HEK293 (cell line): Measurements from ENCODE around the gene KRT36.

Experiments
- CTCF ChIA-PET: fragments of 350-600 bp; formaldehyde crosslinking; extraction: SDS; loops from one replicate; lab custom pipeline; 2021; ENCODE audit warnings: antibody characterized with exemption; lab: Yijun Ruan, JAX
- POLR2A ChIA-PET: fragments of 300-600 bp; formaldehyde crosslinking; extraction: SDS; loops from one replicate; lab custom pipeline; 2020; ENCODE audit warnings: antibody characterized with exemption, inconsistent platforms; lab: Yijun Ruan, JAX
- H3K27ac ChIP-seq: fragments of 200-500 bp; sonication (Bioruptor generic); 2 replicates; pipeline ENCODE4 v1.5.1; 2014; ENCODE audit warnings: low read depth, low read length, control low read depth, inconsistent platforms; ENCODE audit errors: extremely low read depth
- H3K36me3 ChIP-seq, 2 experiments: fragments of 200-500 bp in 1 of 2; sonication (Bioruptor generic) in 1 of 2; 1 replicate in 1 of 2; 2 replicates in 1 of 2; pipeline ENCODE4 v1.5.1; 2014 to 2017; ENCODE audit warnings: inconsistent platforms in 2 of 2, low read length in 2 of 2; ENCODE audit not compliant: control insufficient read depth in 2 of 2, insufficient read depth in 1 of 2
- H3K4me1 ChIP-seq: fragments of 200-500 bp; sonication (Bioruptor generic); 2 replicates; pipeline ENCODE4 v1.5.1; 2014; ENCODE audit warnings: mild to moderate bottlenecking, low read length, inconsistent platforms; ENCODE audit not compliant: control insufficient read depth, insufficient read depth
- H3K4me3 ChIP-seq: 2 replicates; pipeline ENCODE4 v1.5.1; 2011; ENCODE audit warnings: low read depth, mild to moderate bottlenecking, control low read depth, low read length, moderate library complexity
- H3K9me3 ChIP-seq: fragments of 200-500 bp; sonication (Bioruptor generic); 2 replicates; pipeline ENCODE4 v1.5.1; 2014; ENCODE audit warnings: low read depth, low read length, inconsistent platforms; ENCODE audit not compliant: control insufficient read depth, insufficient read depth
- HOXC10 ChIP-seq: sonication (generic); formaldehyde crosslinking; IDR thresholded peaks from 2 replicates; pipeline ENCODE4 v1.8.1; 2023; ENCODE audit warnings: mild to moderate bottlenecking, missing genetic modification reagents
- HOXD13 ChIP-seq: sonication (generic); formaldehyde crosslinking; IDR thresholded peaks from 2 replicates; pipeline ENCODE4 v1.8.0; 2022; ENCODE audit warnings: missing genetic modification reagents, borderline replicate concordance
- MEIS1 ChIP-seq: sonication (generic); formaldehyde crosslinking; IDR thresholded peaks from 2 replicates; pipeline ENCODE4 v1.8.1; 2022; ENCODE audit warnings: missing genetic modification reagents, mild to moderate bottlenecking, borderline replicate concordance
- OSR2 ChIP-seq: fragments of 450-650 bp; formaldehyde crosslinking; IDR thresholded peaks from 2 replicates; pipeline ENCODE4 v1.5.1; 2016; ENCODE audit warnings: missing biosample characterization, missing genetic modification characterization
- ZBTB1 ChIP-seq: fragments of 450-650 bp; formaldehyde crosslinking; IDR thresholded peaks from 2 replicates; pipeline ENCODE4 v1.5.1; 2016; ENCODE audit warnings: missing biosample characterization, missing genetic modification characterization
- ZBTB7A ChIP-seq: fragments of 450-650 bp; formaldehyde crosslinking; IDR thresholded peaks from 2 replicates; pipeline ENCODE4 v1.5.1; 2016; ENCODE audit warnings: low read depth, missing biosample characterization, missing genetic modification characterization
- ZEB2 ChIP-seq: fragments of 450-650 bp; formaldehyde crosslinking; IDR thresholded peaks from 2 replicates; pipeline ENCODE4 v1.5.1; 2016; ENCODE audit warnings: missing biosample characterization, missing genetic modification characterization
- ZNF133 ChIP-seq: fragments of 450-650 bp; formaldehyde crosslinking; IDR thresholded peaks from 2 replicates; pipeline ENCODE4 v1.5.1; 2016; ENCODE audit warnings: missing biosample characterization, missing genetic modification characterization
- ZNF174 ChIP-seq: fragments of 450-650 bp; formaldehyde crosslinking; IDR thresholded peaks from 2 replicates; pipeline ENCODE4 v1.5.0; 2017; ENCODE audit warnings: missing biosample characterization, mild to moderate bottlenecking, missing genetic modification characterization
- ZNF2 ChIP-seq: fragments of 450-650 bp; formaldehyde crosslinking; IDR thresholded peaks from 2 replicates; pipeline ENCODE4 v1.5.1; 2016; ENCODE audit warnings: missing biosample characterization, missing genetic modification characterization
- ZNF23 ChIP-seq: fragments of 450-650 bp; formaldehyde crosslinking; IDR thresholded peaks from 2 replicates; pipeline ENCODE4 v1.5.1; 2016; ENCODE audit warnings: missing biosample characterization, missing genetic modification characterization, borderline replicate concordance
- ZNF292 ChIP-seq: fragments of 450-650 bp; formaldehyde crosslinking; IDR thresholded peaks from 2 replicates; pipeline ENCODE4 v1.5.1; 2016; ENCODE audit warnings: low read depth, missing biosample characterization, missing genetic modification characterization, borderline replicate concordance
- ZNF37A ChIP-seq: fragments of 450-650 bp; IDR thresholded peaks from 2 replicates; pipeline ENCODE4 v1.5.1; 2018; ENCODE audit warnings: missing biosample characterization, missing genetic modification characterization
- ZNF426 ChIP-seq: fragments of 450-650 bp; formaldehyde crosslinking; IDR thresholded peaks from 2 replicates; pipeline ENCODE4 v1.5.1; 2017; ENCODE audit warnings: missing biosample characterization, missing genetic modification characterization, mild to moderate bottlenecking, inconsistent platforms, moderate library complexity
- ZNF510 ChIP-seq: fragments of 450-650 bp; formaldehyde crosslinking; IDR thresholded peaks from 2 replicates; pipeline ENCODE4 v1.5.1; 2018; ENCODE audit warnings: mild to moderate bottlenecking, missing genetic modification characterization, missing biosample characterization; ENCODE audit not compliant: insufficient replicate concordance
- ZNF621 ChIP-seq: fragments of 450-650 bp; formaldehyde crosslinking; IDR thresholded peaks from 2 replicates; pipeline ENCODE4 v1.5.1; 2017; ENCODE audit warnings: missing biosample characterization, missing genetic modification characterization
- ZNF707 ChIP-seq: fragments of 450-650 bp; formaldehyde crosslinking; IDR thresholded peaks from 2 replicates; pipeline ENCODE4 v1.5.1; 2016; ENCODE audit warnings: missing biosample characterization, missing genetic modification characterization
- ZNF837 ChIP-seq: fragments of 450-650 bp; formaldehyde crosslinking; IDR thresholded peaks from 2 replicates; pipeline ENCODE4 v1.5.1; 2016; ENCODE audit warnings: missing biosample characterization, missing genetic modification characterization
- TF ChIP-seq, protein P1 (sequence below): fragments of 450-650 bp; formaldehyde crosslinking; IDR thresholded peaks from 2 replicates; pipeline ENCODE4 v1.5.1; 2017; ENCODE audit warnings: missing biosample characterization, missing genetic modification characterization
- TF ChIP-seq, protein P2 (sequence below): fragments of 450-650 bp; formaldehyde crosslinking; IDR thresholded peaks from 2 replicates; pipeline ENCODE4 v1.5.1; 2016; ENCODE audit warnings: missing biosample characterization, missing genetic modification characterization, borderline replicate concordance
- TF ChIP-seq, protein P3 (sequence below): fragments of 450-650 bp; formaldehyde crosslinking; IDR thresholded peaks from 2 replicates; pipeline ENCODE4 v1.5.1; 2017; ENCODE audit warnings: missing biosample characterization, missing genetic modification characterization

The KRT36 gene

DNA sequence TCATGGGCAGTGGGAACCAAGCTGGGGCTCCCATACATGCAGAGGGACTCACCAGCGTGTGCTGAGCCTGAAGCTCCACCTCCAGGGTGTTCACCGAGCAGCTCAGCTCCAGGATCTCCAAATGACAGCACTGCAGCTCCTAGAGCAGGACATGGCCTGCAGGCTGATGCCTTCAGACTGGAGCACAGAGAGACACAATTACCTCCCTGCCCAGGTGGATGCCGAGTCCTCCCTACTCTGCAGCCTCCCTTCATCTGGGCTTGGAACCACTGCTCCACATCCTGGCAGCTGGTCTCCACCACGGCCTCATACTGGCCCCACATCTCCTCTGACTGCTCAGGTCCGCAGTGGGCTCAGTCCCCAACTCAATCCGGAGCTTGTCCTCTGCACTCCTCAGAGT, 40.7 kb downstream of the KRT36 start:
- no peak overlapping the region for H3K27ac ChIP-seq
- TF ChIP-seq ZNF133 (tag by site-specific recombination) = no peak
- no peak for TF ChIP-seq ZEB2 (tag by site-specific recombination)
- TF ChIP-seq, protein P1, sequence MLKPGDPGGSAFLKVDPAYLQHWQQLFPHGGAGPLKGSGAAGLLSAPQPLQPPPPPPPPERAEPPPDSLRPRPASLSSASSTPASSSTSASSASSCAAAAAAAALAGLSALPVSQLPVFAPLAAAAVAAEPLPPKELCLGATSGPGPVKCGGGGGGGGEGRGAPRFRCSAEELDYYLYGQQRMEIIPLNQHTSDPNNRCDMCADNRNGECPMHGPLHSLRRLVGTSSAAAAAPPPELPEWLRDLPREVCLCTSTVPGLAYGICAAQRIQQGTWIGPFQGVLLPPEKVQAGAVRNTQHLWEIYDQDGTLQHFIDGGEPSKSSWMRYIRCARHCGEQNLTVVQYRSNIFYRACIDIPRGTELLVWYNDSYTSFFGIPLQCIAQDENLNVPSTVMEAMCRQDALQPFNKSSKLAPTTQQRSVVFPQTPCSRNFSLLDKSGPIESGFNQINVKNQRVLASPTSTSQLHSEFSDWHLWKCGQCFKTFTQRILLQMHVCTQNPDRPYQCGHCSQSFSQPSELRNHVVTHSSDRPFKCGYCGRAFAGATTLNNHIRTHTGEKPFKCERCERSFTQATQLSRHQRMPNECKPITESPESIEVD (tag by site-specific recombination) = no peak
- no peak for TF ChIP-seq ZNF2 (tag by site-specific recombination)
- no peak for TF ChIP-seq ZBTB1 (tag by site-specific recombination)
- no peak for TF ChIP-seq ZNF510 (tag by site-specific recombination)
- TF ChIP-seq HOXD13 (CRISPR knock-in tag) = no peak
- no peak for TF ChIP-seq ZNF174 (tag by site-specific recombination)
- TF ChIP-seq ZNF292 (tag by site-specific recombination) = no peak
- TF ChIP-seq MEIS1 (CRISPR knock-in tag) = no peak
- no peak for TF ChIP-seq ZNF37A (tag by site-specific recombination)
- TF ChIP-seq OSR2 (tag by site-specific recombination) = no peak
- TF ChIP-seq, protein P2, sequence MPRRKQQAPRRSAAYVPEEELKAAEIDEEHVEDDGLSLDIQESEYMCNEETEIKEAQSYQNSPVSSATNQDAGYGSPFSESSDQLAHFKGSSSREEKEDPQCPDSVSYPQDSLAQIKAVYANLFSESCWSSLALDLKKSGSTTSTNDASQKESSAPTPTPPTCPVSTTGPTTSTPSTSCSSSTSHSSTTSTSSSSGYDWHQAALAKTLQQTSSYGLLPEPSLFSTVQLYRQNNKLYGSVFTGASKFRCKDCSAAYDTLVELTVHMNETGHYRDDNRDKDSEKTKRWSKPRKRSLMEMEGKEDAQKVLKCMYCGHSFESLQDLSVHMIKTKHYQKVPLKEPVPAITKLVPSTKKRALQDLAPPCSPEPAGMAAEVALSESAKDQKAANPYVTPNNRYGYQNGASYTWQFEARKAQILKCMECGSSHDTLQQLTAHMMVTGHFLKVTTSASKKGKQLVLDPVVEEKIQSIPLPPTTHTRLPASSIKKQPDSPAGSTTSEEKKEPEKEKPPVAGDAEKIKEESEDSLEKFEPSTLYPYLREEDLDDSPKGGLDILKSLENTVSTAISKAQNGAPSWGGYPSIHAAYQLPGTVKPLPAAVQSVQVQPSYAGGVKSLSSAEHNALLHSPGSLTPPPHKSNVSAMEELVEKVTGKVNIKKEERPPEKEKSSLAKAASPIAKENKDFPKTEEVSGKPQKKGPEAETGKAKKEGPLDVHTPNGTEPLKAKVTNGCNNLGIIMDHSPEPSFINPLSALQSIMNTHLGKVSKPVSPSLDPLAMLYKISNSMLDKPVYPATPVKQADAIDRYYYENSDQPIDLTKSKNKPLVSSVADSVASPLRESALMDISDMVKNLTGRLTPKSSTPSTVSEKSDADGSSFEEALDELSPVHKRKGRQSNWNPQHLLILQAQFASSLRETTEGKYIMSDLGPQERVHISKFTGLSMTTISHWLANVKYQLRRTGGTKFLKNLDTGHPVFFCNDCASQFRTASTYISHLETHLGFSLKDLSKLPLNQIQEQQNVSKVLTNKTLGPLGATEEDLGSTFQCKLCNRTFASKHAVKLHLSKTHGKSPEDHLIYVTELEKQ (tag by site-specific recombination) = no peak
- H3K4me3 ChIP-seq = no peak overlapping the region
- POLR2A ChIA-PET = no interaction called here
- H3K9me3 ChIP-seq = no peaks in the 10 kb centered on the region
- H3K4me1 ChIP-seq = no peaks in the 10 kb centered on the region
- CTCF ChIA-PET = interaction anchor here (1.0 kb wide), 1 partner anchor 31 kb away, joined by 4 read pairs; no protein-coding TSS in a partner anchor
- H3K36me3 ChIP-seq = no peaks in the 10 kb centered on the region

DNA sequence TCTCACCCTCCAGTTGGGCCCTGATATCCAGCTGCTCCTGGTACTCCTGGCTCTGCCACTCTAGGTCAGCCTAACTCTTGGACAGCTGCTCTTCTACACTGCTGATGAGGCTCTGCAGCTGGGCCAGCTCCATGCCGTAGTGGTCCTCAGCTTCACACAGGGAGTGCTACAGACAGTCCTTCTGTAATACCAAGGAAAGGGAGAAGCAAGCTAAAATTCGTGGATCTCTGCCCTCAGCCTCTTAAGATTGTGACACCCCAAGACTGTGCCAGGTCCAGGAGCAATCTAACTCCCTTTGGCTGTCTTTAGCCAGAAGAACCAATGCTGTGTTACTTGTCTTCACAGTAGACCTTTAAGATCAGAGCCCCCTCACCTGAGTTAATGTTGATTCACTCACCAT, 41.2 kb downstream of the KRT36 start:
- H3K27ac ChIP-seq = no peak overlapping the region
- TF ChIP-seq, protein P3, sequence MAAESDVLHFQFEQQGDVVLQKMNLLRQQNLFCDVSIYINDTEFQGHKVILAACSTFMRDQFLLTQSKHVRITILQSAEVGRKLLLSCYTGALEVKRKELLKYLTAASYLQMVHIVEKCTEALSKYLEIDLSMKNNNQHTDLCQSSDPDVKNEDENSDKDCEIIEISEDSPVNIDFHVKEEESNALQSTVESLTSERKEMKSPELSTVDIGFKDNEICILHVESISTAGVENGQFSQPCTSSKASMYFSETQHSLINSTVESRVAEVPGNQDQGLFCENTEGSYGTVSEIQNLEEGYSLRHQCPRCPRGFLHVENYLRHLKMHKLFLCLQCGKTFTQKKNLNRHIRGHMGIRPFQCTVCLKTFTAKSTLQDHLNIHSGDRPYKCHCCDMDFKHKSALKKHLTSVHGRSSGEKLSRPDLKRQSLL (tag by site-specific recombination) = no peak
- no peak for TF ChIP-seq MEIS1 (CRISPR knock-in tag)
- no peak for TF ChIP-seq ZNF621 (tag by site-specific recombination)
- no peak for TF ChIP-seq ZNF426 (tag by site-specific recombination)
- TF ChIP-seq ZNF837 (tag by site-specific recombination) = no peak
- no peak for TF ChIP-seq HOXC10
- no peak for TF ChIP-seq ZNF707 (tag by site-specific recombination)
- TF ChIP-seq ZBTB7A (tag by site-specific recombination) = no peak
- no peak for TF ChIP-seq ZNF23 (tag by site-specific recombination)
- H3K4me3 ChIP-seq = no peak overlapping the region
- no peaks in the 10 kb centered on the region for H3K36me3 ChIP-seq
- no peaks in the 10 kb centered on the region for H3K9me3 ChIP-seq
- H3K4me1 ChIP-seq = no peaks in the 10 kb centered on the region
- CTCF ChIA-PET = interaction anchor here (1.0 to 1.6 kb wide), 2 partner anchors 31 to 200 kb away, joined by 4 to 6 read pairs; no protein-coding TSS in a partner anchor
- POLR2A ChIA-PET = no interaction called here
